Measurements from ENCODE around the gene HIVEP2. TPM values are rescaled to one million over a fixed set of nuclear protein-coding genes. Genes with fewer than 3 reads are reported as not detected.

Gene HIVEP2
- total RNA-seq, 1 donor from 2014 or later, result 12.8 TPM

GRCh38 chr6:142786476-142786875 is 158.5 kb downstream of the HIVEP2 start:
- no peak for DNase-seq
- ATAC-seq (ENCODE audit: poor library complexity), result no peak
- intact Hi-C loops (cut with DNase I), result no loop called here

GRCh38 chr6:142784344-142784743 is 160.6 kb downstream of the HIVEP2 start:
- ATAC-seq (ENCODE audit: poor library complexity) (no peak), DNase-seq (no peak)
- intact Hi-C loops (cut with DNase I), result no loop called here

GRCh38 chr6:142783499-142783898 is 161.5 kb downstream of the HIVEP2 start:
- no peak for DNase-seq
- ATAC-seq (ENCODE audit: poor library complexity), result no peak
- intact Hi-C loops (cut with DNase I), result no loop called here

- ATAC-seq (ENCODE audit: poor library complexity), result no peak
- intact Hi-C loops (cut with DNase I), result no loop called here
Observed at GRCh38 chr6:142781129-142781528, 163.8 kb downstream of the HIVEP2 start.

GRCh38 chr6:142773859-142774648 is 170.9 kb downstream of the HIVEP2 start:
- ATAC-seq (ENCODE audit: poor library complexity), result no peak
- intact Hi-C loops (cut with DNase I), result no loop called here
- no peak for DNase-seq

More at GRCh38 chr6:142781129-142781528, 163.8 kb downstream of the HIVEP2 start:
- DNase-seq, result no peak

- DNase-seq (no peak), ATAC-seq (ENCODE audit: poor library complexity) (no peak)
- intact Hi-C loops (cut with DNase I), result no loop called here
Observed at GRCh38 chr6:142773324-142773723, 171.7 kb downstream of the HIVEP2 start.

GRCh38 chr6:142771162-142771561 is 173.8 kb downstream of the HIVEP2 start:
- DNase-seq (no peak), ATAC-seq (ENCODE audit: poor library complexity) (no peak)
- intact Hi-C loops (cut with DNase I), result no loop called here

GRCh38 chr6:142765306-142765705 is 179.7 kb downstream of the HIVEP2 start:
- intact Hi-C loops (cut with DNase I), result no loop called here
- ATAC-seq (ENCODE audit: poor library complexity), result no peak
- no peak for DNase-seq

GRCh38 chr6:142764311-142764710 is 180.7 kb downstream of the HIVEP2 start:
- intact Hi-C loops (cut with DNase I), result no loop called here
- ATAC-seq (ENCODE audit: poor library complexity) (no peak), DNase-seq (no peak)

GRCh38 chr6:142763205-142763604 is 181.8 kb downstream of the HIVEP2 start:
- intact Hi-C loops (cut with DNase I), result no loop called here
- DNase-seq, result no peak
- no peak for ATAC-seq (ENCODE audit: poor library complexity)

- ATAC-seq (ENCODE audit: poor library complexity), result no peak
- intact Hi-C loops (cut with DNase I), result no loop called here
- DNase-seq, result no peak
Observed at GRCh38 chr6:142761756-142762155, 183.2 kb downstream of the HIVEP2 start.

GRCh38 chr6:142760152-142760551 is 184.8 kb downstream of the HIVEP2 start:
- no peak for DNase-seq
- intact Hi-C loops (cut with DNase I), result no loop called here
- no peak for ATAC-seq (ENCODE audit: poor library complexity)

- DNase-seq, result no peak
- ATAC-seq (ENCODE audit: poor library complexity), result no peak
- intact Hi-C loops (cut with DNase I), result no loop called here
Observed at GRCh38 chr6:142758629-142759025, 186.3 kb downstream of the HIVEP2 start.

GRCh38 chr6:142757852-142758628 is 186.9 kb downstream of the HIVEP2 start:
- ATAC-seq (ENCODE audit: poor library complexity), result peak; percentile 80
- intact Hi-C loops (cut with DNase I), result no loop called here
- no peak for DNase-seq

GRCh38 chr6:142756215-142756630 is 188.8 kb downstream of the HIVEP2 start:
- ATAC-seq (ENCODE audit: poor library complexity) (peak; percentile 72), DNase-seq (no peak)
- intact Hi-C loops (cut with DNase I), result no loop called here

- ATAC-seq (ENCODE audit: poor library complexity) (no peak), DNase-seq (no peak)
- intact Hi-C loops (cut with DNase I), result no loop called here
Observed at GRCh38 chr6:142753196-142753595, 191.8 kb downstream of the HIVEP2 start.

GRCh38 chr6:142752348-142752747 is 192.6 kb downstream of the HIVEP2 start:
- intact Hi-C loops (cut with DNase I), result no loop called here
- ATAC-seq (ENCODE audit: poor library complexity) (no peak), DNase-seq (no peak)

GRCh38 chr6:142751452-142751851 is 193.5 kb downstream of the HIVEP2 start:
- intact Hi-C loops (cut with DNase I), result no loop called here
- DNase-seq (no peak), ATAC-seq (ENCODE audit: poor library complexity) (no peak)

GRCh38 chr6:142750998-142751397 is 194.0 kb downstream of the HIVEP2 start:
- intact Hi-C loops (cut with DNase I), result no loop called here
- no peak for DNase-seq
- no peak for ATAC-seq (ENCODE audit: poor library complexity)

- DNase-seq, result no peak
- ATAC-seq (ENCODE audit: poor library complexity), result no peak
- intact Hi-C loops (cut with DNase I), result no loop called here
Observed at GRCh38 chr6:142749556-142749955, 195.4 kb downstream of the HIVEP2 start.

Measured in Right ventricle myocardium superior (tissue), 1 donor.